Measurements from ENCODE around the gene AAR2.

DNA sequence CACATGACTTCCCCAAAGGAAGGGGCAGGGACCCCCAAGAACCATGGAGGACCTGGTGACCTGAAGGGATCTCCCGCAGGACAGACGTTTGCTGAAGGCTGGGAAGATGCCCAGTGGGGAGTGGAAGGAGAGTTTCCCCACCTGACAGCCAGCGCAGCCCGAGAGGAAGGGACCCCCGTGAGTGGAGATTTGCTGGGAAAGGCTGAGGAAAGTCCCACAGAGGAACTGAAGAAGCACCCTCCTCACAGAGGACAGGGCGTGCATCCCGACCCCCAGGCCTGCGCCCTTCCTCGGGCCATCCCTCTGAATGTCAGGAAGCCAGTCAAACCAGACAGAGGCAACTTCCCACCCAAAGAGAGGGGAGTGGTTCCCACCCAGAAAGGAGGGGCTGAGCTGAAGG is 29.6 kb upstream of the AAR2 start:
- TF ChIP-seq, protein P1, sequence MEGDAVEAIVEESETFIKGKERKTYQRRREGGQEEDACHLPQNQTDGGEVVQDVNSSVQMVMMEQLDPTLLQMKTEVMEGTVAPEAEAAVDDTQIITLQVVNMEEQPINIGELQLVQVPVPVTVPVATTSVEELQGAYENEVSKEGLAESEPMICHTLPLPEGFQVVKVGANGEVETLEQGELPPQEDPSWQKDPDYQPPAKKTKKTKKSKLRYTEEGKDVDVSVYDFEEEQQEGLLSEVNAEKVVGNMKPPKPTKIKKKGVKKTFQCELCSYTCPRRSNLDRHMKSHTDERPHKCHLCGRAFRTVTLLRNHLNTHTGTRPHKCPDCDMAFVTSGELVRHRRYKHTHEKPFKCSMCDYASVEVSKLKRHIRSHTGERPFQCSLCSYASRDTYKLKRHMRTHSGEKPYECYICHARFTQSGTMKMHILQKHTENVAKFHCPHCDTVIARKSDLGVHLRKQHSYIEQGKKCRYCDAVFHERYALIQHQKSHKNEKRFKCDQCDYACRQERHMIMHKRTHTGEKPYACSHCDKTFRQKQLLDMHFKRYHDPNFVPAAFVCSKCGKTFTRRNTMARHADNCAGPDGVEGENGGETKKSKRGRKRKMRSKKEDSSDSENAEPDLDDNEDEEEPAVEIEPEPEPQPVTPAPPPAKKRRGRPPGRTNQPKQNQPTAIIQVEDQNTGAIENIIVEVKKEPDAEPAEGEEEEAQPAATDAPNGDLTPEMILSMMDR (IDR thresholded peaks at IDR 0.05) = no peak
- TF ChIP-seq EP300 (IDR thresholded peaks at IDR 0.05) (no peak), POLR2A (IDR thresholded peaks at IDR 0.05) (no peak)

All from tibial nerve (tissue), 4 donors.